Measurements from ENCODE around the gene BTBD16. TPM values are rescaled to one million over a fixed set of nuclear protein-coding genes. Genes with fewer than 3 reads are reported as not detected.

BTBD16 gene
- total and polyA plus RNA-seq, 2 donors (not counting 3 experiments of a cell fraction or from before 2014, with no cell fraction given): 0.04 TPM; not detected in 1

GRCh38 chr10:122373721-122374120 lies 102.6 kb downstream of the BTBD16 start:
- FAIRE-seq: no peak
- peak overlapping the region; percentile 47 for H3K27ac ChIP-seq (ENCODE audit: insufficient read depth, low read depth, low read length)
- TF ChIP-seq JUN (IDR thresholded peaks at IDR 0.05; ENCODE audit: borderline replicate concordance, insufficient read depth, insufficient read length, low read depth): no peak
- no peak for TF ChIP-seq POLR2AphosphoS5 (IDR thresholded peaks at IDR 0.05; ENCODE audit: insufficient read depth, low read depth, low read length)
- TF ChIP-seq, protein P1, sequence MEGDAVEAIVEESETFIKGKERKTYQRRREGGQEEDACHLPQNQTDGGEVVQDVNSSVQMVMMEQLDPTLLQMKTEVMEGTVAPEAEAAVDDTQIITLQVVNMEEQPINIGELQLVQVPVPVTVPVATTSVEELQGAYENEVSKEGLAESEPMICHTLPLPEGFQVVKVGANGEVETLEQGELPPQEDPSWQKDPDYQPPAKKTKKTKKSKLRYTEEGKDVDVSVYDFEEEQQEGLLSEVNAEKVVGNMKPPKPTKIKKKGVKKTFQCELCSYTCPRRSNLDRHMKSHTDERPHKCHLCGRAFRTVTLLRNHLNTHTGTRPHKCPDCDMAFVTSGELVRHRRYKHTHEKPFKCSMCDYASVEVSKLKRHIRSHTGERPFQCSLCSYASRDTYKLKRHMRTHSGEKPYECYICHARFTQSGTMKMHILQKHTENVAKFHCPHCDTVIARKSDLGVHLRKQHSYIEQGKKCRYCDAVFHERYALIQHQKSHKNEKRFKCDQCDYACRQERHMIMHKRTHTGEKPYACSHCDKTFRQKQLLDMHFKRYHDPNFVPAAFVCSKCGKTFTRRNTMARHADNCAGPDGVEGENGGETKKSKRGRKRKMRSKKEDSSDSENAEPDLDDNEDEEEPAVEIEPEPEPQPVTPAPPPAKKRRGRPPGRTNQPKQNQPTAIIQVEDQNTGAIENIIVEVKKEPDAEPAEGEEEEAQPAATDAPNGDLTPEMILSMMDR (IDR thresholded peaks at IDR 0.05; ENCODE audit: extremely low read depth in 1 of 2, insufficient read depth in 1 of 2, low read depth in 1 of 2, low read length in 2 of 2): no peak
- TF ChIP-seq, protein P2, sequence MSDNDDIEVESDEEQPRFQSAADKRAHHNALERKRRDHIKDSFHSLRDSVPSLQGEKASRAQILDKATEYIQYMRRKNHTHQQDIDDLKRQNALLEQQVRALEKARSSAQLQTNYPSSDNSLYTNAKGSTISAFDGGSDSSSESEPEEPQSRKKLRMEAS (IDR thresholded peaks at IDR 0.05; ENCODE audit: insufficient read depth, insufficient read length): no peak
- TF ChIP-seq POLR2A (IDR thresholded peaks at IDR 0.05; ENCODE audit: low read depth, low read length): no peak
- TF ChIP-seq MYC (IDR thresholded peaks at IDR 0.05; ENCODE audit: low read depth, low read length): no peak
- TF ChIP-seq FOS (IDR thresholded peaks at IDR 0.05; ENCODE audit: borderline replicate concordance, insufficient read depth, low read length): no peak
- no peak for TF ChIP-seq EZH2 (IDR thresholded peaks at IDR 0.05; ENCODE audit: borderline replicate concordance, low read depth, low read length, severe bottlenecking)
- no peak for TF ChIP-seq GATA2 (IDR thresholded peaks at IDR 0.05; ENCODE audit: insufficient read depth, insufficient read length, low read depth, low read length)
- H4K20me1 ChIP-seq (replicated peaks; ENCODE audit: control insufficient read depth, extremely low read depth, insufficient read depth, low read length): no peaks in the 10 kb centered on the region
- peak overlapping the region; percentile 34 to 93 (median 89) for H3K4me3 ChIP-seq (replicated peaks in 1 of 3; ENCODE audit: insufficient read depth in 1 of 3, low read depth in 1 of 3, low read length in 3 of 3)
- TSS peak; percentile 27 for BruUV-seq (replicated peaks)
- no peaks in the 10 kb centered on the region for H3K27me3 ChIP-seq (ENCODE audit: control insufficient read depth in 2 of 2, insufficient read depth in 2 of 2, low read length in 2 of 2)
- peak overlapping the region; percentile 99 for H3K4me2 ChIP-seq (ENCODE audit: insufficient read depth, low read length)
- H3K9me3 ChIP-seq (replicated peaks; ENCODE audit: control insufficient read depth, insufficient read depth, low read length): no peaks in the 10 kb centered on the region
- no peak for DNase-seq (ENCODE audit: low read depth, low spot score)
- H3K79me2 ChIP-seq (ENCODE audit: control insufficient read depth, insufficient read depth, low read length): peaks cover 32% of the 10 kb centered on the region
- peaks cover 17% of the 10 kb centered on the region for H3K4me1 ChIP-seq (ENCODE audit: control insufficient read depth, extremely low read depth, insufficient read depth, low read length)
- CTCF ChIA-PET: interaction anchor here (1.0 to 3.8 kb wide), 17 partner anchors 9 to 232 kb away, joined by 3 to 27 read pairs (median 5); no protein-coding TSS in a partner anchor
- no peaks in the 10 kb centered on the region for H3K9me1 ChIP-seq (replicated peaks; ENCODE audit: control insufficient read depth, extremely low read depth, insufficient read depth, low read length)
- intact Hi-C loops (cut with micrococcal nuclease): loop anchor here (1.0 to 10.0 kb wide), 6 partner anchors 63 to 491 kb away; no protein-coding TSS in a partner anchor
- peak overlapping the region; percentile 86 for H3K9ac ChIP-seq (replicated peaks; ENCODE audit: extremely low read depth, insufficient read depth, low read length)
- peak overlapping the region; percentile 93 for H2AFZ ChIP-seq (ENCODE audit: low read depth, low read length)
- H3K36me3 ChIP-seq (ENCODE audit: control insufficient read depth in 2 of 2, extremely low read depth in 1 of 2, insufficient read depth in 2 of 2, low read length in 2 of 2): no peaks in the 10 kb centered on the region
- POLR2A ChIA-PET: interaction anchor here (0.9 to 2.2 kb wide), 3 partner anchors 31 to 65 kb away, joined by 5 to 9 read pairs (median 7); no protein-coding TSS in a partner anchor
- dilution Hi-C loops (cut with MboI; ENCODE audit: extremely low pct_ligation_motif_present, low sequenced_read_pairs): no loop called here
